Fibroblast of pulmonary artery (primary cell): ENCODE results near the gene DENND2D.

Experiments used
- DNase-seq: peaks from one replicate; pipeline ENCODE4 v3.0.0-alpha.2; 2010; ENCODE audit warnings: low read depth
- H3K4me3 ChIP-seq: replicated peaks from 2 replicates; pipeline ENCODE4 v1.5.1; 2011; ENCODE audit warnings: low read depth, mild to moderate bottlenecking, control low read depth, low read length, moderate library complexity
- CTCF ChIP-seq: IDR thresholded peaks from 2 replicates; pipeline ENCODE4 v1.5.1; 2011; ENCODE audit warnings: mild to moderate bottlenecking, control low read depth, low read length, inconsistent platforms; ENCODE audit errors: missing control alignments

DENND2D gene

GRCh38 chr1:111191496-111191895 lies 8.9 kb downstream of the DENND2D start:
- no peak for TF ChIP-seq CTCF
- H3K4me3 ChIP-seq, result no peak overlapping the region
- DNase-seq, result peak; percentile 50

GRCh38 chr1:111190931-111191451 lies 9.5 kb downstream of the DENND2D start:
- H3K4me3 ChIP-seq, result no peak overlapping the region
- TF ChIP-seq CTCF, result no peak
- peak; percentile 86 for DNase-seq

GRCh38 chr1:111184663-111185062 lies 15.8 kb downstream of the DENND2D start:
- no peak for TF ChIP-seq CTCF
- DNase-seq, result no peak

GRCh38 chr1:111183308-111184069 lies 17.0 kb downstream of the DENND2D start:
- no peak for TF ChIP-seq CTCF
- no peak for DNase-seq
- no peak overlapping the region for H3K4me3 ChIP-seq

More at GRCh38 chr1:111184663-111185062, 15.8 kb downstream of the DENND2D start:
- H3K4me3 ChIP-seq, result no peak overlapping the region

GRCh38 chr1:111182052-111182451 lies 18.4 kb downstream of the DENND2D start:
- no peak overlapping the region for H3K4me3 ChIP-seq
- no peak for TF ChIP-seq CTCF
- no peak for DNase-seq

- DNase-seq, result no peak
- TF ChIP-seq CTCF, result no peak
- H3K4me3 ChIP-seq, result no peak overlapping the region
Observed at GRCh38 chr1:111179968-111180533, 20.4 kb downstream of the DENND2D start.
